NCI-H748 treated with DMSO at 0.1 percent for 48 hours (cell line): ENCODE data around the gene KIF9.
"Not testable (repeated sequence)": the region's sequence is repeated elsewhere in the genome, so short reads cannot be mapped to it uniquely, and the experiment has no call there.

ENCODE experiments used
- DNase-seq: peaks from one replicate; lab custom pipeline; 2025; lab: John Stamatoyannopoulos, UW

Gene KIF9

GRCh38 chr3:47186285-47186684, 96.3 kb downstream of the KIF9 start:
- no peak for DNase-seq

GRCh38 chr3:47181685-47182084, 100.9 kb downstream of the KIF9 start:
- not testable (repeated sequence) for DNase-seq

GRCh38 chr3:47180011-47180410, 102.6 kb downstream of the KIF9 start:
- not testable (repeated sequence) for DNase-seq
